ENCODE measurements around the gene ACTMAP.

ACTMAP gene

DNA sequence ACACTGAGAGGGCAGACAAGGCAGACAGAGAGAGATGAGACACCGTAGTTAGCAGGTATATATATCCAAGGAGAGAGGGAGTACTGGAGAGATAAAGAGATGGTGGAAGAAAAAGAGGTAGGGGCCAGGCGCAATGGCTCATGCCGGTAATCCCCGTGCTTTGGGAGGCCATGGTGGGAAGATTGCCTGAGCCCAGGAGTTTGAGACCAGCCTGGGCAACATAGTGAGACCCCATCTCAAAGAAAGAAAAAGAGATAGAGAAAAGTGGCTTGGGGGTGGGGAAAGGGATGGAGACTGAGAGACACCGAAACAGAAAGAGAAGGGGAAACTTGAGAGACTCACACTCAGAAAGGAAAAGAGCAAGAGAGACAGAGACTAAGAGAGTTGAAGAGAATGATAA, 30.3 kb upstream of the ACTMAP start:
- TF ChIP-seq, protein P1, sequence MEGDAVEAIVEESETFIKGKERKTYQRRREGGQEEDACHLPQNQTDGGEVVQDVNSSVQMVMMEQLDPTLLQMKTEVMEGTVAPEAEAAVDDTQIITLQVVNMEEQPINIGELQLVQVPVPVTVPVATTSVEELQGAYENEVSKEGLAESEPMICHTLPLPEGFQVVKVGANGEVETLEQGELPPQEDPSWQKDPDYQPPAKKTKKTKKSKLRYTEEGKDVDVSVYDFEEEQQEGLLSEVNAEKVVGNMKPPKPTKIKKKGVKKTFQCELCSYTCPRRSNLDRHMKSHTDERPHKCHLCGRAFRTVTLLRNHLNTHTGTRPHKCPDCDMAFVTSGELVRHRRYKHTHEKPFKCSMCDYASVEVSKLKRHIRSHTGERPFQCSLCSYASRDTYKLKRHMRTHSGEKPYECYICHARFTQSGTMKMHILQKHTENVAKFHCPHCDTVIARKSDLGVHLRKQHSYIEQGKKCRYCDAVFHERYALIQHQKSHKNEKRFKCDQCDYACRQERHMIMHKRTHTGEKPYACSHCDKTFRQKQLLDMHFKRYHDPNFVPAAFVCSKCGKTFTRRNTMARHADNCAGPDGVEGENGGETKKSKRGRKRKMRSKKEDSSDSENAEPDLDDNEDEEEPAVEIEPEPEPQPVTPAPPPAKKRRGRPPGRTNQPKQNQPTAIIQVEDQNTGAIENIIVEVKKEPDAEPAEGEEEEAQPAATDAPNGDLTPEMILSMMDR (IDR thresholded peaks at IDR 0.05; ENCODE audit: low read length) = no peak
- TF ChIP-seq EZH2 (IDR thresholded peaks at IDR 0.05; ENCODE audit: borderline replicate concordance, low read length) = no peak
- H3K4me1 ChIP-seq (ENCODE audit: insufficient read depth, low read length, severe bottlenecking) = peaks cover 32% of the 10 kb centered on the region
- H2AFZ ChIP-seq (ENCODE audit: low read length) = no peak overlapping the region
- no peak overlapping the region for H3K4me3 ChIP-seq (ENCODE audit: low read depth, low read length, poor library complexity, severe bottlenecking)
- no peaks in the 10 kb centered on the region for H3K79me2 ChIP-seq (ENCODE audit: insufficient read depth, low read length)
- H4K20me1 ChIP-seq (ENCODE audit: insufficient read depth, low read length) = no peaks in the 10 kb centered on the region
- H3K9me2 ChIP-seq (ENCODE audit: low read depth, low read length) = no peaks in the 10 kb centered on the region
- H3K36me3 ChIP-seq (ENCODE audit: insufficient read depth, low read length) = peaks cover 16% of the 10 kb centered on the region
- H3K27ac ChIP-seq (ENCODE audit: low read depth, low read length, poor library complexity, severe bottlenecking) = no peak overlapping the region
- H3K4me2 ChIP-seq (ENCODE audit: low read length) = no peak overlapping the region
- no peaks in the 10 kb centered on the region for H3F3A ChIP-seq (ENCODE audit: insufficient read depth, low read length)
- no peaks in the 10 kb centered on the region for H3K9me3 ChIP-seq (ENCODE audit: low read length)
- no peaks in the 10 kb centered on the region for H3K27me3 ChIP-seq (ENCODE audit: insufficient read depth, low read length)
- H3K9ac ChIP-seq (ENCODE audit: low read length) = no peak overlapping the region

DNA sequence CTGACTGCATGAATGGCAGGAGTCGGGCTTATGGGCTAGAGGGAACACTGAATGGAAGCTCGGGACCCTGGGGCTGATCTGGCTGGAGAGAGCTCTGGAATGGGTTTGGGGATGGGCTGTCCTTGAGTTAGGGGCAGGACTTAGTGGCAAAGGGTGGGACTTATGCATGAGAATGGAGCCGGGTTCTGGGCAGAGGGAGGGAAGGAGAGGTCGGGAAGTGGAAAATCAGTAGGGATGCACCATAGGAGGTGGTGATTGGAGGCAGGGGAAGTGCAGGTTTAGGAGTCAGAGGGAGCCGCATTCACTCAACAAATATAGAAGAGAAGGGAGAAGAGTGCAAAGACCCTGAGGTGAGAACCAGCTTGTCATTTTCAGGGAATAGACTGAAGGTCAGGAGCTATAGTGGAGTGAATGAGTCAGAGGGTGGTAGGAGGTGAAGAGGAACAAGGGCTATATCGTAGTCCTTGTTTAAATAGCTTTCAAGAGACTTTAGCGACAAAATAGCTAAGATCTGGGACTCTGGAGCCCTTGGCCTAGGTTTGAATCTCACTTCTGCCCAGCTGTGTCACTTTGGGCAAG, 28.5 kb upstream of the ACTMAP start:
- no peak overlapping the region for H2AFZ ChIP-seq (ENCODE audit: low read length)
- H3K4me1 ChIP-seq (ENCODE audit: insufficient read depth, low read length, severe bottlenecking) = peaks cover 43% of the 10 kb centered on the region
- no peaks in the 10 kb centered on the region for H3F3A ChIP-seq (ENCODE audit: insufficient read depth, low read length)
- peak overlapping the region; percentile 99 for H3K27ac ChIP-seq (ENCODE audit: low read depth, low read length, poor library complexity, severe bottlenecking)
- TF ChIP-seq, protein P1 (IDR thresholded peaks at IDR 0.05; ENCODE audit: low read length) = no peak
- no peak for TF ChIP-seq EZH2 (IDR thresholded peaks at IDR 0.05; ENCODE audit: borderline replicate concordance, low read length)
- H3K9me3 ChIP-seq (ENCODE audit: low read length) = no peaks in the 10 kb centered on the region
- H3K9me2 ChIP-seq (ENCODE audit: low read depth, low read length) = no peaks in the 10 kb centered on the region
- H3K36me3 ChIP-seq (ENCODE audit: insufficient read depth, low read length) = peaks cover 8% of the 10 kb centered on the region
- peak overlapping the region; percentile 82 for H3K4me2 ChIP-seq (ENCODE audit: low read length)
- H3K79me2 ChIP-seq (ENCODE audit: insufficient read depth, low read length) = no peaks in the 10 kb centered on the region
- peak overlapping the region; percentile 82 for H3K9ac ChIP-seq (ENCODE audit: low read length)
- no peaks in the 10 kb centered on the region for H3K27me3 ChIP-seq (ENCODE audit: insufficient read depth, low read length)
- peak overlapping the region; percentile 73 for H3K4me3 ChIP-seq (ENCODE audit: low read depth, low read length, poor library complexity, severe bottlenecking)
- H4K20me1 ChIP-seq (ENCODE audit: insufficient read depth, low read length) = no peaks in the 10 kb centered on the region

DNA sequence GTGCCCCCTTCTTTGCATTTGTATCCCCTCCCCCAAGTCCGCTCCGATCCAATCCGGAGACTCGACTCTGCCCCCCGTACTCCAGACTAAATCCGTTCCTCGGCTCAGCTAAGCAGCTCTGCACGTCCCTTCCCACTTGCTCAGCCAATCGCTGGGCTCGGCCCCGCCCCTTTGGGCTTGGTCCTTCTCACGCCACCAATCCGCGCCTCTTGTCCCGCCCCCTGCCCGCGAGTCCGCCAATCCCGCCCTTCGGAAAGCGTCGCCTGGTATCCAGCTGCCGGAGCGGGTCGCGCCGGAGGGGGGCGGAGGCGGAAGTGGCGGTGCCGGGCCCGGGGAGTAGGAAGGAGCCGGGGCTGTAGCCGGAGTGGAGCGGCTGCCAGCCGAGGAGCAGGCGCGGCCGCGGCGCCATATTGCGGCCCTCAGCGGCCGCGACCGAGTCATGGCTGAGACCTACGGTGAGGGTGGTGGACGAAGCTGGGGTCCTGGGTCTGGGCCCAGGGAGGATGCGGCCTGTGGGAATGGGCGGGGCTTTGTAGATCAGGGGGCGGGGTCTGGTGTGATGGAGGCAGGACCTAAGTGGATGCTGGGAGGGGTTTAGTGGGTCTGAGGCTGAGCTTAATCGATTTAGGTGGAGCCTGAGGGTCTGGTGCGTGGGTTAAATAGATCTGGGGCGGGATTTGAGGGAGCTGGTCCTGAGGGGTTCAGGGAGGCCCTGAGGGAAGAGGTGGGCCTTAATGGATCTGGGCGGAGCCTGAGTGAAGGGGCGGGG, 27.8 kb upstream of the ACTMAP start, which contains the start of gene RAB4B:
RAB4B (plus strand) TSS at position 311 of the 769 bp plus-strand sequence; CDS start at position 440, 129 bp downstream.
- H3K36me3 ChIP-seq (ENCODE audit: insufficient read depth, low read length) = peaks cover 7% of the 10 kb centered on the region; the same call in 1 of the 2 replicates
- TF ChIP-seq, protein P1 (IDR thresholded peaks at IDR 0.05; ENCODE audit: low read length) = no peak
- TF ChIP-seq EZH2 (IDR thresholded peaks at IDR 0.05; ENCODE audit: borderline replicate concordance, low read length) = no peak
- H2AFZ ChIP-seq (ENCODE audit: low read length) = no peak within 1 kb of the TSS
- peak within 1 kb of the TSS; percentile 73 for H3K4me3 ChIP-seq (ENCODE audit: low read depth, low read length, poor library complexity, severe bottlenecking)
- peak within 1 kb of the TSS; percentile 85 for H3K4me2 ChIP-seq (ENCODE audit: low read length)
- H3K27me3 ChIP-seq (ENCODE audit: insufficient read depth, low read length) = no peaks in the 10 kb centered on the region
- peak within 1 kb of the TSS; percentile 99 for H3K27ac ChIP-seq (ENCODE audit: low read depth, low read length, poor library complexity, severe bottlenecking)
- H3K9ac ChIP-seq (ENCODE audit: low read length) = peak within 1 kb of the TSS; percentile 86
- H3K4me1 ChIP-seq (ENCODE audit: insufficient read depth, low read length, severe bottlenecking) = peaks cover 50% of the 10 kb centered on the region
- no peaks in the 10 kb centered on the region for H3K79me2 ChIP-seq (ENCODE audit: insufficient read depth, low read length)
- no peaks in the 10 kb centered on the region for H4K20me1 ChIP-seq (ENCODE audit: insufficient read depth, low read length)
- no peaks in the 10 kb centered on the region for H3K9me2 ChIP-seq (ENCODE audit: low read depth, low read length)
- no peaks in the 10 kb centered on the region for H3K9me3 ChIP-seq (ENCODE audit: low read length)
- H3F3A ChIP-seq (ENCODE audit: insufficient read depth, low read length) = no peaks in the 10 kb centered on the region
